MM.1S (cell line): ENCODE data around the gene ADGRV1.

Experiments used
- DNase-seq: peaks from one replicate; pipeline ENCODE4 v3.0.0-alpha.2; 2015
- H2AFZ ChIP-seq: fragments of 300-600 bp; sonication (generic); 2 replicates; pipeline ENCODE4 v1.6.0; 2016; ENCODE audit warnings: antibody characterized with exemption, low read length
- H3F3A ChIP-seq: fragments of 300-600 bp; sonication (generic); 2 replicates; pipeline ENCODE4 v1.6.1; 2016; ENCODE audit warnings: mild to moderate bottlenecking, antibody characterized with exemption, low read length, moderate library complexity, mixed read lengths; ENCODE audit not compliant: insufficient read depth
- H3K27ac ChIP-seq: fragments of 300-600 bp; sonication (generic); 2 replicates; pipeline ENCODE4 v1.5.1; 2016; ENCODE audit warnings: mild to moderate bottlenecking, low read length
- H3K27me3 ChIP-seq: fragments of 300-600 bp; sonication (generic); replicated peaks from 2 replicates; pipeline ENCODE4 v1.6.0; 2016; ENCODE audit warnings: low read length; ENCODE audit not compliant: insufficient read depth
- H3K36me3 ChIP-seq: fragments of 300-600 bp; sonication (generic); replicated peaks from 2 replicates; pipeline ENCODE4 v1.6.1; 2016; ENCODE audit warnings: mild to moderate bottlenecking, low read length, mixed read lengths; ENCODE audit not compliant: insufficient read depth
- H3K4me1 ChIP-seq: fragments of 300-600 bp; sonication (generic); 2 replicates; pipeline ENCODE4 v1.6.1; 2016; ENCODE audit warnings: low read length, mixed read lengths
- H3K4me2 ChIP-seq: fragments of 300-600 bp; sonication (generic); 2 replicates; pipeline ENCODE4 v1.6.0; 2016; ENCODE audit warnings: low read depth, low read length
- H3K4me3 ChIP-seq: fragments of 300-600 bp; sonication (generic); 2 replicates; pipeline ENCODE4 v1.5.1; 2016; ENCODE audit warnings: low read length, mixed read lengths
- H3K79me2 ChIP-seq: fragments of 300-600 bp; sonication (generic); 2 replicates; pipeline ENCODE4 v1.6.1; 2016; ENCODE audit warnings: mixed run types, low read length, mixed read lengths
- H3K9ac ChIP-seq: fragments of 300-600 bp; sonication (generic); 2 replicates; pipeline ENCODE4 v1.6.1; 2016; ENCODE audit warnings: low read length, mixed read lengths
- H3K9me2 ChIP-seq: fragments of 300-600 bp; sonication (generic); replicated peaks from 2 replicates; pipeline ENCODE4 v1.6.1; 2016; ENCODE audit warnings: mild to moderate bottlenecking, low read length, mixed read lengths; ENCODE audit not compliant: insufficient read depth
- H3K9me3 ChIP-seq: fragments of 300-600 bp; sonication (generic); replicated peaks from 2 replicates; pipeline ENCODE4 v1.6.1; 2016; ENCODE audit warnings: mild to moderate bottlenecking, low read length, mixed read lengths; ENCODE audit not compliant: insufficient read depth
- H4K20me1 ChIP-seq: fragments of 300-600 bp; sonication (generic); 2 replicates; pipeline ENCODE4 v1.6.1; 2016; ENCODE audit warnings: mild to moderate bottlenecking, low read length, moderate library complexity, mixed read lengths; ENCODE audit not compliant: insufficient read depth
- EZH2 ChIP-seq: fragments of 300-600 bp; sonication (generic); optimal IDR thresholded peaks from 2 replicates; pipeline ENCODE3; 2017; ENCODE audit warnings: low read depth, mild to moderate bottlenecking, antibody characterized with exemption, low read length, mixed read lengths
- EZH2phosphoT487 ChIP-seq: fragments of 300-600 bp; sonication (generic); IDR thresholded peaks from 2 replicates; pipeline ENCODE4 v1.6.1; 2018; ENCODE audit warnings: antibody characterized with exemption, low read length
- TF ChIP-seq, protein P1 (sequence below): fragments of 300-600 bp; sonication (generic); IDR thresholded peaks from 2 replicates; pipeline ENCODE4 v1.5.1; 2016; ENCODE audit warnings: antibody characterized with exemption, low read length, mixed read lengths

ADGRV1 gene

GRCh38 chr5:91024206-91024605, 465.6 kb downstream of the ADGRV1 start:
- no peaks in the 10 kb centered on the region for H3K27me3 ChIP-seq
- no peaks in the 10 kb centered on the region for H3K9me3 ChIP-seq
- H3F3A ChIP-seq = no peaks in the 10 kb centered on the region
- H3K4me2 ChIP-seq = no peak overlapping the region
- no peak overlapping the region for H3K4me3 ChIP-seq
- no peaks in the 10 kb centered on the region for H3K9me2 ChIP-seq
- H4K20me1 ChIP-seq = no peaks in the 10 kb centered on the region
- no peak overlapping the region for H3K27ac ChIP-seq
- no peak overlapping the region for H3K9ac ChIP-seq
- TF ChIP-seq EZH2phosphoT487 (no peak), EZH2 (no peak)
- TF ChIP-seq, protein P1, sequence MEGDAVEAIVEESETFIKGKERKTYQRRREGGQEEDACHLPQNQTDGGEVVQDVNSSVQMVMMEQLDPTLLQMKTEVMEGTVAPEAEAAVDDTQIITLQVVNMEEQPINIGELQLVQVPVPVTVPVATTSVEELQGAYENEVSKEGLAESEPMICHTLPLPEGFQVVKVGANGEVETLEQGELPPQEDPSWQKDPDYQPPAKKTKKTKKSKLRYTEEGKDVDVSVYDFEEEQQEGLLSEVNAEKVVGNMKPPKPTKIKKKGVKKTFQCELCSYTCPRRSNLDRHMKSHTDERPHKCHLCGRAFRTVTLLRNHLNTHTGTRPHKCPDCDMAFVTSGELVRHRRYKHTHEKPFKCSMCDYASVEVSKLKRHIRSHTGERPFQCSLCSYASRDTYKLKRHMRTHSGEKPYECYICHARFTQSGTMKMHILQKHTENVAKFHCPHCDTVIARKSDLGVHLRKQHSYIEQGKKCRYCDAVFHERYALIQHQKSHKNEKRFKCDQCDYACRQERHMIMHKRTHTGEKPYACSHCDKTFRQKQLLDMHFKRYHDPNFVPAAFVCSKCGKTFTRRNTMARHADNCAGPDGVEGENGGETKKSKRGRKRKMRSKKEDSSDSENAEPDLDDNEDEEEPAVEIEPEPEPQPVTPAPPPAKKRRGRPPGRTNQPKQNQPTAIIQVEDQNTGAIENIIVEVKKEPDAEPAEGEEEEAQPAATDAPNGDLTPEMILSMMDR = no peak
- DNase-seq = no peak
- H2AFZ ChIP-seq = no peak overlapping the region
- H3K36me3 ChIP-seq = no peaks in the 10 kb centered on the region
- no peaks in the 10 kb centered on the region for H3K79me2 ChIP-seq
- no peaks in the 10 kb centered on the region for H3K4me1 ChIP-seq

DNA sequence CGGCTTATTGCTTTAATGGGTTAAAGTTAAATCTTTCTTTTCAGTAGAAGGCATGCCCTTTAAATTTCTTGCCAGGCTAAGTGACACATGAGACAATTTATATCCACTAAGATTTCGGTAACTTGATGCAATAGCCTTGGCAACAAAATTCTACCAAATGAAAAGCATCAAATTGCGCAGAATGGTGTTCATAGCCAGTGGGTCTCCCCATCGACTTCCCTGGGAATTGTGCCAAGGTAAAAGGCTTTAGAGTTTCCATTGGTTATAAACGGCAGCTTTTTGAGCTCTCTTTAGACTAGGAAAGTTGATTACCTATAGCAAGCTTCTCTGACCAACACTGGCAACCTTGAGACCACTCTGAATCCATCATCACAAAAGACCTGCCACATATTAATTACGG, 466.1 kb downstream of the ADGRV1 start:
- no peaks in the 10 kb centered on the region for H3K9me2 ChIP-seq
- H4K20me1 ChIP-seq = no peaks in the 10 kb centered on the region
- no peaks in the 10 kb centered on the region for H3F3A ChIP-seq
- DNase-seq = no peak
- H3K4me2 ChIP-seq = no peak overlapping the region
- no peaks in the 10 kb centered on the region for H3K27me3 ChIP-seq
- no peak overlapping the region for H3K4me3 ChIP-seq
- no peaks in the 10 kb centered on the region for H3K79me2 ChIP-seq
- TF ChIP-seq EZH2phosphoT487 = no peak
- TF ChIP-seq EZH2 = no peak
- TF ChIP-seq, protein P1 = no peak
- no peaks in the 10 kb centered on the region for H3K36me3 ChIP-seq
- no peak overlapping the region for H3K27ac ChIP-seq
- no peaks in the 10 kb centered on the region for H3K9me3 ChIP-seq
- no peak overlapping the region for H3K9ac ChIP-seq
- no peaks in the 10 kb centered on the region for H3K4me1 ChIP-seq
- H2AFZ ChIP-seq = no peak overlapping the region

- H3K9ac ChIP-seq = no peak overlapping the region
- H2AFZ ChIP-seq = no peak overlapping the region
- H3K4me3 ChIP-seq = no peak overlapping the region
- no peaks in the 10 kb centered on the region for H3K36me3 ChIP-seq
- no peaks in the 10 kb centered on the region for H3K27me3 ChIP-seq
- no peaks in the 10 kb centered on the region for H3K9me2 ChIP-seq
- H3F3A ChIP-seq = no peaks in the 10 kb centered on the region
- no peaks in the 10 kb centered on the region for H4K20me1 ChIP-seq
- H3K27ac ChIP-seq = no peak overlapping the region
- H3K79me2 ChIP-seq = no peaks in the 10 kb centered on the region
- TF ChIP-seq EZH2 = no peak
- TF ChIP-seq, protein P1 = no peak
- no peak for TF ChIP-seq EZH2phosphoT487
- no peak overlapping the region for H3K4me2 ChIP-seq
- DNase-seq = no peak
- no peaks in the 10 kb centered on the region for H3K4me1 ChIP-seq
- no peaks in the 10 kb centered on the region for H3K9me3 ChIP-seq
Observed at GRCh38 chr5:91025449-91025848, 466.9 kb downstream of the ADGRV1 start.
